Activated T-helper 17 cell treated with anti-CD3 and anti-CD28 coated beads, Interleukin-2, amount 50 U/mL, for 72 hours (primary cell): ENCODE results near the gene CDKAL1. TPM values are rescaled to one million over a fixed set of nuclear protein-coding genes. Genes with fewer than 3 reads are reported as not detected.

ENCODE experiments used
- ATAC-seq: fragments of 150-1000 bp; cut with Tn5 transposase; replicated peaks from 2 replicates; pipeline ENCODE4 v1.10.0; 2021; ENCODE audit warnings: mild to moderate bottlenecking, moderate library complexity
- H3K27ac Mint-ChIP-seq: one replicate; pipeline ENCODE4 v1.8.0; 2022; ENCODE audit warnings: mixed read lengths
- H3K27me3 Mint-ChIP-seq: one replicate; pipeline ENCODE4 v1.8.0; 2022; ENCODE audit warnings: mixed read lengths
- H3K36me3 Mint-ChIP-seq: one replicate; pipeline ENCODE4 v1.8.0; 2022; ENCODE audit warnings: low read depth, mild to moderate bottlenecking, mixed read lengths
- H3K4me1 Mint-ChIP-seq: one replicate; pipeline ENCODE4 v1.8.0; 2022; ENCODE audit warnings: mixed read lengths
- H3K4me3 Mint-ChIP-seq: one replicate; pipeline ENCODE4 v1.8.0; 2022; ENCODE audit warnings: mild to moderate bottlenecking, mixed read lengths
- H3K9me3 Mint-ChIP-seq: one replicate; pipeline ENCODE4 v1.8.0; 2022; ENCODE audit warnings: mixed read lengths
- total RNA-seq, 2 donors: library from RNA; stranded (reverse); gene quantifications; one replicate each; pipeline ENCODE4 v1.2.3, GENCODE V29; 2022

CDKAL1 gene
- total RNA-seq, 2 donors from 2014 or later = 27.7 to 31.9 TPM

- Mint-ChIP-seq H3K9me3 (no peaks in the 10 kb centered on the region), H3K4me1 (peaks cover 6% of the 10 kb centered on the region), H3K4me3 (no peak overlapping the region), H3K27me3 (no peaks in the 10 kb centered on the region), H3K36me3 (no peaks in the 10 kb centered on the region), H3K27ac (no peak overlapping the region)
- ATAC-seq = no peak
Measured at GRCh38 chr6:20868397-20869096, 334.3 kb downstream of the CDKAL1 start.

DNA sequence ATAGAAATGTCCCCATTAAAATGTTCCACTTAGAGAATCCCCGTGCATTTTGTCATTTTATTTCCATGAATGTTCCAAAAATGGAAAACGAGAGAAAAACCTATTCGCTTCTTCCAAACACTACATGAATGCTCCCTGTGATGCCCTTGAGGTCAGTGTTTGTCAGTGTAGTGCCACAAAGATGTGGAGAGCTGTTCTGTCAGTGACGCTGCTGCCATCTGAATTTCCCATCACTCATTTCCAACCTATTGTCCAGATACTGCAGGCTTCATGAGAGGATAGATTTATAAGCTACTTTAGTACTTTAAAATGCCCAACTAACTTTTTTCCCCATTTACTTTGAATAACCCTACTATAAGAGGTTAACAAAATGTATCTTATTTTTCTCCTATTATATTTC, 335.8 kb downstream of the CDKAL1 start:
- Mint-ChIP-seq H3K27ac (no peak overlapping the region), H3K4me1 (peaks cover 10% of the 10 kb centered on the region), H3K4me3 (no peak overlapping the region), H3K27me3 (no peaks in the 10 kb centered on the region), H3K9me3 (no peaks in the 10 kb centered on the region), H3K36me3 (no peaks in the 10 kb centered on the region)
- ATAC-seq = no peak

DNA sequence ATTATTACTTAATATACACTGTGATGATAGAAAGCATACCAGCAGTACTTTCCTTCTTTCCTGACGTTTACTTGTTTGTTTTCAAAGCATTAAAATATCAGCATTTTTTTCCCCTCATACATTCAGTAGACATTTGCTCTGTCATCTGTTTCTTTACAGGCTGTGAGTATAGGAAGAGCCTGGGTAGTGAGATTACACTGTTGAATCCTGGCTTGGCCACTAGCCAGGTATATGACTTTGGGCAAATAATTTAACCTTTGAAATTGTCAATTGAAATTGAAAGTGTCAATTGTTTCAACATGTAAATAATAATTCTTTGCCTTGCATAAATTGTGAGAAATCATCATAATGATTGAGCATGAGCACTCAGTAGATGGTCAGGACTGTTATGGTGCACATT, 336.2 kb downstream of the CDKAL1 start:
- Mint-ChIP-seq H3K9me3 (no peaks in the 10 kb centered on the region), H3K4me3 (no peak overlapping the region), H3K4me1 (peaks cover 10% of the 10 kb centered on the region), H3K27me3 (no peaks in the 10 kb centered on the region), H3K36me3 (no peaks in the 10 kb centered on the region), H3K27ac (no peak overlapping the region)
- ATAC-seq = no peak

GRCh38 chr6:20873425-20874190, 339.4 kb downstream of the CDKAL1 start:
- ATAC-seq = no peak
- Mint-ChIP-seq H3K9me3 (no peaks in the 10 kb centered on the region), H3K36me3 (no peaks in the 10 kb centered on the region), H3K27ac (no peak overlapping the region), H3K4me1 (peaks cover 16% of the 10 kb centered on the region), H3K4me3 (no peak overlapping the region), H3K27me3 (no peaks in the 10 kb centered on the region)

GRCh38 chr6:20875369-20875963, 341.2 kb downstream of the CDKAL1 start:
- H3K27me3 Mint-ChIP-seq = no peaks in the 10 kb centered on the region
- H3K4me1 Mint-ChIP-seq = peaks cover 16% of the 10 kb centered on the region
- H3K9me3 Mint-ChIP-seq = peaks cover 6% of the 10 kb centered on the region
- H3K27ac Mint-ChIP-seq = no peak overlapping the region
- ATAC-seq = no peak
- no peak overlapping the region for H3K4me3 Mint-ChIP-seq
- H3K36me3 Mint-ChIP-seq = peaks cover 9% of the 10 kb centered on the region

DNA sequence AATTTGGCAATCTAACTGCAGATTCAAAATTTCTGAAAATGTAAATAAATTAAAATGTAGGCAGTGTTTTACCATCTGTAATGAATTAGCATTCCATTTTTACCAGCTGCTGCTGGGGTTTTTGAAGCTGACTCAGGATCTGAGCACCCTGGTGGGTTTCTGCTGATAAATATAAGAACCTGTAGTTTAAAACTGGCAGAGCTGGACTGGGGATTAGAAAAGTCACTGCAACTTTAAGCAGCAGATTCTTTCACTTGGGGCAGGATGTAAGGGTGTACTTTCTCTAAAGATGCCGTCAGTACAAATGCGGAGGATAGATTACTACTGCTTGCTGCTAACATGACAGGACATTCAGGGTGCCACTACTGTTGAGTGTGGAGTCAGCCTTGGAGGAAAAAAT, 341.8 kb downstream of the CDKAL1 start:
- Mint-ChIP-seq H3K4me1 (peaks cover 16% of the 10 kb centered on the region), H3K4me3 (no peak overlapping the region), H3K9me3 (peaks cover 6% of the 10 kb centered on the region), H3K27ac (peak overlapping the region; percentile 50), H3K36me3 (peaks cover 12% of the 10 kb centered on the region), H3K27me3 (no peaks in the 10 kb centered on the region)
- ATAC-seq = no peak

DNA sequence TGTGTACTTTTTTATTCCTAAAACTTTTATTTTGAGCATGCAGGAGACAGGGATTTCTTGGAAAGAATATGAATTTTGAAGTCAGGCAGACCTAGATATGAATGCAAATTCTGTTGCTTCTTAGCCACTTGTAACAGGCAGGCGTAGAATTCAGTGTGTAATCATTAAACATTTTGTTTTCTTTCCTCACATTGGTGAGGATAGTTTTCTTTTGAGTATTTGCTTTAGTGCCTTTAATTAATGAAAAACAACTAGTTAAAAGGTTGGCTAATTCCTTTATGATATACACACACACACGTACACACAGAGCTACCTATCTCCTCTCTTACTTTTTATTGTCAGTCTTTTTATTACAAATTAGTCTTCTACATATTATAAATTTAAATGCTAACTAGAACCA, 342.3 kb downstream of the CDKAL1 start:
- peaks cover 16% of the 10 kb centered on the region for H3K4me1 Mint-ChIP-seq
- no peaks in the 10 kb centered on the region for H3K27me3 Mint-ChIP-seq
- H3K9me3 Mint-ChIP-seq = peaks cover 7% of the 10 kb centered on the region
- H3K36me3 Mint-ChIP-seq = peaks cover 17% of the 10 kb centered on the region
- no peak overlapping the region for H3K4me3 Mint-ChIP-seq
- H3K27ac Mint-ChIP-seq = peak overlapping the region; percentile 50
- ATAC-seq = no peak

DNA sequence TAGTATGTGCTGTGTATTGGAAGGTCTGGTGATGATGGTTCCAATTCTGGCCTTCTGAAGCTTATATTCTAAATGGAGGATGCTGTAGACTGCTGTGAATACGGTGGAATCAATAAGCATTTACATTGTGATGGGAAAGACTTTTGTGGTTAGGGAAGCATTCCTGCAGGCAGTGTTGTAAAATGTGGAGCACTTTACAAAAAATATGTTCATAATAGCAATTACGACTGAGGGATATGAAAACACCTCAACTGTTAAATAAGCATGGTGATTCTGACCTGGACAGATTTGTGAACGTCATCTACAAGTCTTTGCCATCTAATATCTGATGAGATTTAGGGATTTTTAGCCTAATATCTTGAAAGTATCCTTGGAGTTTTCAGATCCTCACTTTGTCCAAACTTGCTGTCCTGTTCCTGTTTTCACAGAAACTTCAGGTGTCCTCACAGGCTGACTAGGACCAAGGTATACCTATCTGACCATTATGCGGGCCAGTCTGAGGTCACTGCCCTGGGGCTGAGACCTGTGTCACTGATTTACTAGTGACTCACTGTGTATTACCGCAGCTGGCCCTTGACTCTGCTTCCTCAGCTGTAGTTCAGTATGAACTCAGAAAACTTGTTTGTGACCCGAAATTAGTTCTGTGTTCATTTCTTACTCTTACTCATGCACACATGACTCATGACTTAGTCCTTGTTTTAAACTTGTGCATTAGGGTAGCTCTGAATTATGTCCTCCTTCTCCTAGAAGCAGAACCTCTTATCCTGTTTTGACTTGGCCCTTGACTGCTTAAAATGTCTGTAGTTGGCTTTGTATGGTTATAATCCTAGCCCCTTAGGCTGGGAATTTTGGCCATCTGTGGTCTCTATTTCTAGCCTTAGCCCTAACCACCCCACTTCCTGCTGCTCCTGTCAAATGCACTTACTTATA, 343.0 kb downstream of the CDKAL1 start:
- Mint-ChIP-seq H3K4me3 (peak overlapping the region; percentile 38), H3K27ac (peak overlapping the region; percentile 90), H3K4me1 (peaks cover 16% of the 10 kb centered on the region), H3K9me3 (peaks cover 14% of the 10 kb centered on the region), H3K27me3 (no peaks in the 10 kb centered on the region), H3K36me3 (peaks cover 25% of the 10 kb centered on the region)
- ATAC-seq = peak; percentile 98

GRCh38 chr6:20879121-20879520, 344.9 kb downstream of the CDKAL1 start:
- no peak for ATAC-seq
- Mint-ChIP-seq H3K27me3 (no peaks in the 10 kb centered on the region), H3K36me3 (peaks cover 29% of the 10 kb centered on the region), H3K27ac (peak overlapping the region; percentile 37), H3K9me3 (peaks cover 18% of the 10 kb centered on the region), H3K4me1 (peaks cover 16% of the 10 kb centered on the region), H3K4me3 (no peak overlapping the region)

- peaks cover 21% of the 10 kb centered on the region for H3K9me3 Mint-ChIP-seq
- no peak for ATAC-seq
- peak overlapping the region; percentile 37 for H3K27ac Mint-ChIP-seq
- no peaks in the 10 kb centered on the region for H3K27me3 Mint-ChIP-seq
- peaks cover 29% of the 10 kb centered on the region for H3K36me3 Mint-ChIP-seq
- H3K4me1 Mint-ChIP-seq = peaks cover 16% of the 10 kb centered on the region
- H3K4me3 Mint-ChIP-seq = no peak overlapping the region
Measured at GRCh38 chr6:20879526-20879925, 345.3 kb downstream of the CDKAL1 start.

- ATAC-seq = no peak
- Mint-ChIP-seq H3K4me3 (no peak overlapping the region), H3K9me3 (peaks cover 31% of the 10 kb centered on the region), H3K27me3 (no peaks in the 10 kb centered on the region), H3K36me3 (peaks cover 29% of the 10 kb centered on the region), H3K27ac (no peak overlapping the region), H3K4me1 (peaks cover 12% of the 10 kb centered on the region)
Measured at GRCh38 chr6:20881365-20881764, 347.1 kb downstream of the CDKAL1 start.

DNA sequence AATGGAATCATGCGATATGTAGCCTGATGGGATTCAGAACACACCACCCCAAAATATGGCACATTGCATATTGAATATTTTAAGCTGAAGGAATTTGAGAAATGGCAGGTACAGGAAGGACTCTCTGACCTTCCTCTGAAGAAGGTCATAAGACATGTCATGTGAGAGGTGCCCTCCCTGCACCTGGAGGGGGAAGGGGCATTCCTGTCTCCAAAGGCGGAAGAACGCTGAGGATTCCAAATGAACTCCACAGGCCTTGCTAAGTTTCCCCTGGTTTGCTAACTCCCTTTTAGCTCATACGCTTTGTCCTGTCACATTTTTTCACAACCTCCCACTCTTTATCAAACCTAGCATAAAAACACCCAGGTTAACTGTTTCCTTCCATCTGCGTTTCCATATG, 347.8 kb downstream of the CDKAL1 start:
- Mint-ChIP-seq H3K4me3 (no peak overlapping the region), H3K4me1 (peaks cover 12% of the 10 kb centered on the region), H3K27me3 (no peaks in the 10 kb centered on the region), H3K9me3 (peaks cover 35% of the 10 kb centered on the region), H3K36me3 (peaks cover 29% of the 10 kb centered on the region), H3K27ac (no peak overlapping the region)
- ATAC-seq = no peak

- Mint-ChIP-seq H3K27ac (no peak overlapping the region), H3K27me3 (no peaks in the 10 kb centered on the region), H3K4me3 (no peak overlapping the region), H3K36me3 (peaks cover 25% of the 10 kb centered on the region), H3K9me3 (peaks cover 33% of the 10 kb centered on the region), H3K4me1 (no peaks in the 10 kb centered on the region)
- no peak for ATAC-seq
Measured at GRCh38 chr6:20885076-20885475, 350.8 kb downstream of the CDKAL1 start.

DNA sequence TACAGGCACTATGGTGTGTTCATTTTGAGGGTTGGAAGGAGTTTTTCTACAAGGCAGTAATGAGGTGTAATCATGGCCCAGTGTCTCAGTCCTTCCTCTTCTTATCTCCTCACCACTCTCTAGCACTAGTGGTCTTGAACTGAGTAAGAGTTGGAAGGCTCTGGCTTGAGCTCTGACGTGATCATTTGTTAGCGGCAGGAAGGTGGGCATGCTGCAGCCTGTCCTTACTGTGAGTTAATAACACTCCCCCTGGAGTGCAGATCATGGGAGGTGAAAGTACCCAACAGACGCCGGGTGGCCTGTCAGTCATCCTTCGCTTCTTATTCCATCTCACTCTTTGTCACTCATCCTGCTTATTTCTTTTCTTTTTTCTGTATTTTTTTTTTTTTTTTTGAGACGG, 356.9 kb downstream of the CDKAL1 start:
- no peaks in the 10 kb centered on the region for H3K27me3 Mint-ChIP-seq
- H3K9me3 Mint-ChIP-seq = peaks cover 17% of the 10 kb centered on the region
- no peaks in the 10 kb centered on the region for H3K4me1 Mint-ChIP-seq
- no peak for ATAC-seq
- peaks cover 17% of the 10 kb centered on the region for H3K36me3 Mint-ChIP-seq
- H3K27ac Mint-ChIP-seq = no peak overlapping the region
- H3K4me3 Mint-ChIP-seq = no peak overlapping the region
